OCI-LY3 (cell line): ENCODE measurements around the gene BRME1.

Experiments used
- H2AFZ ChIP-seq: fragments of 200-600, 300-600 bp; shearing (Covaris generic); 2 replicates; pipeline ENCODE4 v1.6.0; 2014; ENCODE audit warnings: antibody characterized with exemption, low read depth, low read length
- H3K27ac ChIP-seq: fragments of 200-600, 300-600 bp; sonication (generic); 2 replicates; pipeline ENCODE4 v1.5.1; 2014; ENCODE audit warnings: mild to moderate bottlenecking, low read length, moderate library complexity, mixed read lengths
- H3K27me3 ChIP-seq: fragments of 200-600, 300-600 bp; sonication (generic); 2 replicates; pipeline ENCODE4 v1.6.1; 2014; ENCODE audit warnings: low read depth, low read length, mixed read lengths
- H3K36me3 ChIP-seq: fragments of 200-600, 300-600 bp; sonication (generic); replicated peaks from 2 replicates; pipeline ENCODE3; 2014; ENCODE audit warnings: low read depth, low read length, mixed read lengths
- H3K4me1 ChIP-seq: fragments of 300-600, 200-600 bp; sonication (generic); 2 replicates; pipeline ENCODE4 v1.6.1; 2014; ENCODE audit warnings: low read length, mixed read lengths
- H3K4me2 ChIP-seq: fragments of 200-600, 300-600 bp; sonication (generic); 2 replicates; pipeline ENCODE4 v1.6.1; 2014; ENCODE audit warnings: low read length, mixed read lengths
- H3K4me3 ChIP-seq: fragments of 300-600, 200-600 bp; sonication (generic); 2 replicates; pipeline ENCODE4 v1.5.1; 2014; ENCODE audit warnings: antibody characterized with exemption, mild to moderate bottlenecking, low read length, moderate library complexity
- H3K79me2 ChIP-seq: fragments of 300-600, 200-600 bp; shearing (Covaris generic); 2 replicates; pipeline ENCODE4 v1.6.1; 2014; ENCODE audit warnings: mild to moderate bottlenecking, low read length, mixed read lengths
- H3K9ac ChIP-seq: fragments of 300-600, 200-600 bp; shearing (Covaris generic); 2 replicates; pipeline ENCODE4 v1.6.0; 2014; ENCODE audit warnings: mild to moderate bottlenecking, low read length, moderate library complexity
- H3K9me3 ChIP-seq: fragments of 200-600, 300-600 bp; shearing (Covaris generic); 2 replicates; pipeline ENCODE4 v1.6.1; 2014; ENCODE audit warnings: low read length, mixed read lengths; ENCODE audit not compliant: insufficient read depth
- H4K20me1 ChIP-seq: fragments of 200-600, 300-600 bp; sonication (generic); 2 replicates; pipeline ENCODE4 v1.6.1; 2016; ENCODE audit warnings: low read length, mixed read lengths; ENCODE audit not compliant: insufficient read depth
- CTCF ChIP-seq: fragments of 200-600, 300-600 bp; sonication (generic); IDR thresholded peaks from 2 replicates; pipeline ENCODE4 v1.5.1; 2014; ENCODE audit warnings: antibody characterized with exemption, low read length, low read depth
- EZH2phosphoT487 ChIP-seq: fragments of 200-600 bp; shearing (Covaris generic); IDR thresholded peaks from 2 replicates; pipeline ENCODE4 v1.6.1; 2018; ENCODE audit warnings: antibody characterized with exemption, mixed run types, low read depth

The BRME1 gene

DNA sequence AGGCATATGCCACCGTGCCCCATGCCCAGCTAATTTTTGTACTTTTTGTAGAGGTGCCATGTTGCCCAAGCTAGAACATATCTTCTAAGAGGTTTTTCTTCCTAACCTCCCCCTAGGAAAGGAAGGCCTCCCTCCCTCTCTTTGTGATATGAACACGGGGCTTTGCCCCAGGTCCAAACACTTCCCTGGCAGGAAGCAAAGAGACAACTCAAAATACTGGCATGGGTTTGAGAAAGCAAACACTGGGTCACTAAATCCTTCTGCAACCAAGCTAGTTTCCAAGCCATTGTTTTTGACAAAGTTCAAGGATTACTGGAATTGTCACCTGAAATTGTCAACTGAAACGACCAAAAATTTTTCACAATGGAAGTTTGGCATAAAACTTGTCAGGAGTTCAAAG, 8.9 kb upstream of the BRME1 start:
- Histone ChIP-seq H3K4me3 (no peak overlapping the region), H4K20me1 (no peaks in the 10 kb centered on the region), H3K4me1 (no peaks in the 10 kb centered on the region), H3K36me3 (peaks cover 23% of the 10 kb centered on the region), H3K9me3 (no peaks in the 10 kb centered on the region), H3K27me3 (no peaks in the 10 kb centered on the region), H3K79me2 (no peaks in the 10 kb centered on the region), H3K4me2 (no peak overlapping the region), H3K9ac (no peak overlapping the region), H2AFZ (no peak overlapping the region), H3K27ac (no peak overlapping the region)
- TF ChIP-seq EZH2phosphoT487 (no peak), CTCF (no peak)

GRCh38 chr19:13913352-13913751, 7.4 kb upstream of the BRME1 start:
- H3K27me3 ChIP-seq = no peaks in the 10 kb centered on the region
- TF ChIP-seq CTCF = no peak
- TF ChIP-seq EZH2phosphoT487 = no peak
- H3K27ac ChIP-seq = no peak overlapping the region
- H3K4me1 ChIP-seq = no peaks in the 10 kb centered on the region
- no peak overlapping the region for H3K9ac ChIP-seq
- no peaks in the 10 kb centered on the region for H4K20me1 ChIP-seq
- no peak overlapping the region for H3K4me2 ChIP-seq
- no peaks in the 10 kb centered on the region for H3K79me2 ChIP-seq
- no peak overlapping the region for H2AFZ ChIP-seq
- H3K9me3 ChIP-seq = no peaks in the 10 kb centered on the region
- peaks cover 22% of the 10 kb centered on the region for H3K36me3 ChIP-seq
- H3K4me3 ChIP-seq = no peak overlapping the region

GRCh38 chr19:13909430-13909829, 3.5 kb upstream of the BRME1 start:
- H3K27ac ChIP-seq = no peak overlapping the region
- peaks cover 22% of the 10 kb centered on the region for H3K36me3 ChIP-seq
- H2AFZ ChIP-seq = no peak overlapping the region
- TF ChIP-seq EZH2phosphoT487 (no peak), CTCF (no peak)
- 0 out of 2 replicates have a peak, but pooled peaks cover 5% of the 10 kb centered on the region for H3K79me2 ChIP-seq
- no peak overlapping the region for H3K4me3 ChIP-seq
- H3K27me3 ChIP-seq = no peaks in the 10 kb centered on the region
- no peaks in the 10 kb centered on the region for H3K9me3 ChIP-seq
- peaks cover 11% of the 10 kb centered on the region for H3K4me1 ChIP-seq
- H3K4me2 ChIP-seq = no peak overlapping the region
- no peaks in the 10 kb centered on the region for H4K20me1 ChIP-seq
- H3K9ac ChIP-seq = no peak overlapping the region

GRCh38 chr19:13908674-13909073, 2.8 kb upstream of the BRME1 start:
- Histone ChIP-seq H3K27ac (no peak overlapping the region), H4K20me1 (no peaks in the 10 kb centered on the region), H3K27me3 (no peaks in the 10 kb centered on the region), H3K36me3 (peaks cover 22% of the 10 kb centered on the region), H3K4me2 (no peak overlapping the region), H3K9ac (no peak overlapping the region), H3K4me1 (peaks cover 11% of the 10 kb centered on the region), H2AFZ (no peak overlapping the region), H3K79me2 (0 out of 2 replicates have a peak, but pooled peaks cover 5% of the 10 kb centered on the region), H3K4me3 (no peak overlapping the region), H3K9me3 (no peaks in the 10 kb centered on the region)
- TF ChIP-seq EZH2phosphoT487 = no peak
- TF ChIP-seq CTCF = no peak
